ENCODE results near the gene ATP6V0A1.
"Not testable (repeated sequence)": the region's sequence is repeated elsewhere in the genome, so short reads cannot be mapped to it uniquely, and the experiment has no call there.

Gene ATP6V0A1

GRCh38 chr17:42438600-42439567 lies 19.8 kb upstream of the ATP6V0A1 start:
- DNase-seq, result peak; percentile 58

- DNase-seq, result no peak
Observed at GRCh38 chr17:42441371-42442195, 17.1 kb upstream of the ATP6V0A1 start.

- no peak for DNase-seq
Observed at GRCh38 chr17:42442196-42442565, 16.5 kb upstream of the ATP6V0A1 start.

- DNase-seq, result not testable (repeated sequence)
Observed at GRCh38 chr17:42449176-42449575, 9.5 kb upstream of the ATP6V0A1 start.

DNA sequence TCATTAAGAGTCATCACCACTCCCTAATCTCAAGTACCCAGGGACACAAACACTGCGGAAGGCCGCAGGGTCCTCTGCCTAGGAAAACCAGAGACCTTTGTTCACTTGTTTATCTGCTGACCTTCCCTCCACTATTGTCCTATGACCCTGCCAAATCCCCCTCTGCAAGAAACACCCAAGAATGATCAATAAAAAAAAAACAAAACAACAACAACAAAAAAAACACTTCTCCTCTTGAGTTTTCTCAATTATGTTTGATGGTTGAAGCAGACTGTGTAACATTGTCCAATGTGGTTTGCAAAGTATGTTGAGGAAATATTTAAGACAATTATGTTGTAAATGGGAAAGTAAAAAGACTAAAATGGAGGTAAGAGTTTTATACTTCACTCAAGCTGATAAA lies 8.8 kb upstream of the ATP6V0A1 start:
- not testable (repeated sequence) for DNase-seq

DNA sequence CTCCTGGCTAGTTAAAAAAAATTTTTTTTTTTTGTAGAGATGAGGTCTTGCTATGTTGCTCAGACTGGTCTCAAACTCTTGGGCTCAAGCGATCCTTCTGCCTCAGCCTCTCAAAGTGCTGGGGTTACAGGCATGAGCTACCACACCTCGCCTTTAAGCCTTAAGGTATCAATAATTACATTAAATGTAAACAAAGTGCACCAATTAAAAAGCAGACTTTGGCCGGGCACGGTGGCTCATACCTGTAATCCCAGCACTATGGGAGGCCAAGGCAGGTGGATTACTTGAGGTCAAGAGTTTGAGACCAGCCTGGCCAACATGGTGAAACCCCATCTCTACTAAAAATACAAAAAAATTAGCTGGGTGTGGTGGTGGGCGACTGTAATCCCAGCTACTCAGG lies 7.4 kb upstream of the ATP6V0A1 start:
- not testable (repeated sequence) for DNase-seq

DNA sequence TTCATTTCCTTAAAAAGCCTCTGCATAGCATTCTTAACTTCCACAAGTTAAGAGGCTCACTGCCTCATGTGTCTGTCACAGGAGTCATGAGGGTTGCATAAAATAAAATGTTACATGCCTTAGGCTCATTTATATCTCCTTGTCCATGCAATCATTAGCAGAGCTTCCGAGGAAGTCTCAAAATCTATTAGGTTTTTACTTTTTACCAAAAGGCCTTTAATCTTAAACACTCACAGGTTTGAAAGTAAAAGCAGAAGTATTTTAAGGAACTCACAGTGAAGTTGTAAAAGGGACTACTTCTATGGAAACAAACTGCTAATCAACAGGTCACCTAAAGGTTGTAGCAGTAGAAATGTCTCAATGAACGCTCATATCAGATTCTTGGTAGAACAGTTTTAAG lies 5.2 kb upstream of the ATP6V0A1 start:
- no peak for DNase-seq

DNA sequence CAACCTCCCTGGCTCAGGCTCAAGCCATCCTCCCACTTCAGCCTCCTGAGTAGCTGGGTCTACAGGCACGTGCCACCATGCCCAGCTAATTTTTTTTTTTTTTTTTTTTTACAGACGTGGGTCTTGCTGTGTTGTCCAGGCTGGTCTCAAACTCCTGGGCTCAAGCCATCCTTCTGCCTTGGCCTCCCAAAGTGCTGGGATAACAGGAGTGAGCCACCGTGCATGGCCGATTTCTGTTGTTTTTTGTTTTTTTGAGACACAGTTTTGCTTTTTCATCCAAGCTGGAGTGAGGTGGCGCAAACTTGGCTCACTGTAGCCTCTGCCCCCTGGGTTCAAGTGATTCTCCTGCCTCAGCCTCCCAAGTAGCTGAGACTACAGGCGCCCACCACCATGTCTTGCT lies 3.7 kb upstream of the ATP6V0A1 start:
- not testable (repeated sequence) for DNase-seq

- peak; percentile 53 for DNase-seq
Observed at GRCh38 chr17:42456223-42457106, 2.2 kb upstream of the ATP6V0A1 start.

DNA sequence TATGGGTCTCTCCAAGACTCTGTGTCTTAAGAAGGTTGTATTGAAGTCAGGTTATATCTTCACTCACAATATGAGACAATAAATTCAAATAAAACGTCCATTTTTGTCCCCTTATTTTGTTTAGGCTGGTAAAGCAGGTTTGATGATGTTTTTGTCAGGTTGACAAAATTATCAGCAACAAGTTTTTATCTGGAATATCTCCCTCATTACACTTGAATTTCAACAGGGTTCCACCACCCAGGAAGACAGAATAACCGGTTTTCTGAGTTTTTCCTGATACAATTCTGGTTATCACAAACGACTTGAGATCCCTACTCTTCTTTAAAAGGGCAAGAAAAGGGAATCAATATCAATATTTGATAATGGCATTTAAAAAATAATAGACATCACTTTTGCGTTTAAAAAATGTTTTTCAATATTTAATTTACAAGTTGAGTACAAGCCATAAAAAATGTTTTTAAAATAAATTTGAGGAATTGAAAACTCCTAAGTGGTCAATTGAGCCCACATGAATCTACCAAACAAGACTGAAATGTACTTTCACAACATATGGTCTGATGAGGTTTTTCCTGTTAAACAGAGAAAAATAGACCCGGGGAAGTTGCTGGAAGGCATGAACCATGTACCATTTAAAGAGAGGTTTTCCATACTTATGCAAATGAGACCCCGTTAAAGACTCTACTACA lies 1.4 kb upstream of the ATP6V0A1 start:
- DNase-seq, result no peak

GRCh38 chr17:42459256-42459800 lies 650 bp downstream of the ATP6V0A1 start:
- peak; percentile 23 for DNase-seq

GRCh38 chr17:42459801-42460281 lies 1.2 kb downstream of the ATP6V0A1 start:
- DNase-seq, result peak; percentile 33

- no peak for DNase-seq
Observed at GRCh38 chr17:42460371-42460770, 1.7 kb downstream of the ATP6V0A1 start.

- DNase-seq, result no peak
Observed at GRCh38 chr17:42463976-42464400, 5.3 kb downstream of the ATP6V0A1 start.

DNA sequence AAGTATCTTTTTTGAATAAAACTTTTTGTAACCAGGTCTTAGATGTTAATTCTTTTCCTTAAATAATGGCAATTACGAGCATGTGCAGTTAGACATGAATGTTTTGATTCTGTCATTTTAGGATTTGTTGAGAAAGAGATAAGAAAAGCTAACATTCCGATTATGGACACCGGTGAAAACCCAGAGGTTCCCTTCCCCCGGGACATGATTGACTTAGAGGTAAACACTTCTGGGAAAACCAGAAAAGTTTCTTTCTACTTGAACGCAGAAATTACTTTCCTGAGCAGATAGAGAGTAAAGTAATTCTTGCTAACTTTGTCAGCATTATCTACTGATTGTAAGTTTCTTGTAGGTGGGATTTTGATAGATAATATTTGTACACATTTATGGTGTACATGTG lies 9.2 kb downstream of the ATP6V0A1 start:
- no peak for DNase-seq

GRCh38 chr17:42472709-42473521 lies 14.2 kb downstream of the ATP6V0A1 start:
- DNase-seq, result no peak

DNA sequence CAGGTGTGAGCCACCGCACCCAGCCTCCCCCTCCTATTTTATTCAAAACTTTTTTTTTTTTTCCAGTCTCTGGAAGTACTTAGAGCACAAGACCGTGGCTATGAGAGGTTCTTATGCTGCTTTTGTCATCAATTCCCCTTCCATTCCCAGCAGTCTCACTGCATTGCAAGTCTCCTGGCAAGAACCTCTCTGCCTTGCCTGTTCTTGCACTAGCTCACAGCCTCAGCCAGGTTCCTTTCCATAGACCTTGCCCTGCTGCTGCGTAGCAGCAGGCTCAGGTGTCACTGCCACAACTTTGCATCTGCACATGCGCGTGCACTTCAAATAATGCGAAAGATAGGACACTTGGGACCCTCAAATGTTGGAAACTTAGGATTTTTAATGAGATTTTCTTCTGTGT lies 15.6 kb downstream of the ATP6V0A1 start:
- no peak for DNase-seq

- no peak for DNase-seq
Observed at GRCh38 chr17:42475121-42475520, 16.4 kb downstream of the ATP6V0A1 start.

- no peak for DNase-seq
Observed at GRCh38 chr17:42475835-42476234, 17.2 kb downstream of the ATP6V0A1 start.

DNA sequence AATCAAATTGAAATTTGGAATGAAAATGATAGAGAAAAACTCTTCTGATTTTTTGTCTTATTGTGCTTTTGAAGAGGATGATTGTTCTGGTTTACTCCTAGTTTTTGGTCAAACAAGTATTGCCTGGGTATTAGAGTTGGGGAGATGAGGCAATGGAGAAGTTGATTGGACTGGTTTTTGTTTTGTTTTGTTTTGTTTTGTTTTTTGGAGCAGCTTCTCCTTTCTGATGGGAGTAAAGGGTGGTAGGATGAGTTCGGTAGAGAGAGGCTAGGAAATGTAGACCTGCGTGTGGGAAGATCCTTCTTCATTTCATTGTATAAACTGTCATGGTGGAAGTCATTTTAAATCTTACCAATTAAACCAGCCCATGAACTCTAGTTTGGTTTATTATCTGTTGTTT lies 17.7 kb downstream of the ATP6V0A1 start:
- no peak for DNase-seq

DNA sequence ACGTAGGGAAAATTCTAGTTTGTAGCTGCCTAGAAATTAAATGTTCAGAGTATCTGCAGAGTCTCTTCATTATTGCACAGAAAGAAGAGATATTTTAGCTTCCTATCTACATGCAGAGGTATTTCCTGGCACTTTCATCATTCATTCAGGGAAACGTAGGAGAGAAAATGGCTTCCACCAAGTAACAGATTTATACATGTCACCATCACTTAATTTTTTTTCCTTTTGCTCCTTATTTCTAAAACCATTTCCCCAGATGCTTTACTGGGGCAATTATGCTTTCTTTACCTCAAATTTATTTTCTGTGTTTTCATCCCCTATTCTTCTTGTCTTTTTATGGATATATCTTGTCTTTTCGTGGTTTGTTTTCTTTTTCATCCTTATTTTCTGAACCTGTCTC lies 18.5 kb downstream of the ATP6V0A1 start:
- no peak for DNase-seq

Measured in activated CD4-positive, alpha-beta T cell treated with anti-CD3 and anti-CD28 coated beads, Interleukin-2, Interleukin-6, amounts not matched to agents 100 ng/mL and 50 ng/mL, durations not matched to agents 16 hours and 8 hours (primary cell).